ENCODE results near the gene METTL16.

DNA sequence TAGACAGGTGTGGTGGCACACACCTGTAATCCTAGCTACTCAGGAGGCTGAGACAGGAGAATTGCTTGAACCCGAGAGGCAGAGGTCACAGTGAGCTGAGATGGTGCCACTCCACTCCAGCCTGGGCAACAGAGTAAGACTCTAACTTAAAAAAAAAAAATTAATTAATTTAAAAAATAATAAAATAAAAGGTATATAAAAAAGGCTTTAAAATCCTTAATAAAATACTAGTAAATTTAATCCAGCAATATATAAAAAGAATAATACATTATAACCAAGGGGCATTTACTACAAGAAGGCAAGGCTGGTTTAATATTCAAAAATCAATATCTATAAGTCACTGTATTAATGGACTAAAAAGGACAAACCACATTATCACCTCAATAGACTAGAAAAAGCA lies 66.0 kb downstream of the METTL16 start:
- TF ChIP-seq POLR2A (IDR thresholded peaks at IDR 0.05; ENCODE audit: extremely low read depth, insufficient read length) (no peak), MYC (IDR thresholded peaks at IDR 0.05; ENCODE audit: low read depth, low read length) (no peak)
- TF ChIP-seq, protein P1, sequence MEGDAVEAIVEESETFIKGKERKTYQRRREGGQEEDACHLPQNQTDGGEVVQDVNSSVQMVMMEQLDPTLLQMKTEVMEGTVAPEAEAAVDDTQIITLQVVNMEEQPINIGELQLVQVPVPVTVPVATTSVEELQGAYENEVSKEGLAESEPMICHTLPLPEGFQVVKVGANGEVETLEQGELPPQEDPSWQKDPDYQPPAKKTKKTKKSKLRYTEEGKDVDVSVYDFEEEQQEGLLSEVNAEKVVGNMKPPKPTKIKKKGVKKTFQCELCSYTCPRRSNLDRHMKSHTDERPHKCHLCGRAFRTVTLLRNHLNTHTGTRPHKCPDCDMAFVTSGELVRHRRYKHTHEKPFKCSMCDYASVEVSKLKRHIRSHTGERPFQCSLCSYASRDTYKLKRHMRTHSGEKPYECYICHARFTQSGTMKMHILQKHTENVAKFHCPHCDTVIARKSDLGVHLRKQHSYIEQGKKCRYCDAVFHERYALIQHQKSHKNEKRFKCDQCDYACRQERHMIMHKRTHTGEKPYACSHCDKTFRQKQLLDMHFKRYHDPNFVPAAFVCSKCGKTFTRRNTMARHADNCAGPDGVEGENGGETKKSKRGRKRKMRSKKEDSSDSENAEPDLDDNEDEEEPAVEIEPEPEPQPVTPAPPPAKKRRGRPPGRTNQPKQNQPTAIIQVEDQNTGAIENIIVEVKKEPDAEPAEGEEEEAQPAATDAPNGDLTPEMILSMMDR (IDR thresholded peaks at IDR 0.05; ENCODE audit: low read depth, low read length): no peak
- TF ChIP-seq, protein P2, sequence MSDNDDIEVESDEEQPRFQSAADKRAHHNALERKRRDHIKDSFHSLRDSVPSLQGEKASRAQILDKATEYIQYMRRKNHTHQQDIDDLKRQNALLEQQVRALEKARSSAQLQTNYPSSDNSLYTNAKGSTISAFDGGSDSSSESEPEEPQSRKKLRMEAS (IDR thresholded peaks at IDR 0.05; ENCODE audit: low read depth, low read length): no peak

All from NB4 (cell line).